WTC11 (cell line): ENCODE measurements around the gene KBTBD3. TPM values are rescaled to one million over a fixed set of nuclear protein-coding genes. Genes with fewer than 3 reads are reported as not detected.

Experiments used
- ATAC-seq: fragments of 200-7000 bp; cut with Tn5 transposase; 2 replicates; pipeline ENCODE4 v1.10.0; 2021; ENCODE audit warnings: mild to moderate bottlenecking, moderate library complexity
- CTCF ChIA-PET: fragments of 300-600 bp; sonication (Branson Sonifier 250); formaldehyde crosslinking; loops from one replicate; lab custom pipeline; 2021; ENCODE audit warnings: antibody characterized with exemption; lab: Charles Lee
- POLR2A ChIA-PET: fragments of 350-600 bp; sonication (Branson Sonifier 250); formaldehyde crosslinking; loops from one replicate; lab custom pipeline; 2021; ENCODE audit warnings: antibody characterized with exemption; lab: Charles Lee
- DNase-seq: peaks from one replicate; pipeline ENCODE4 v3.0.0; 2021; ENCODE audit warnings: low spot score
- H3K27ac Mint-ChIP-seq: 2 replicates; pipeline ENCODE4 v1.8.0; 2021; ENCODE audit warnings: mixed read lengths
- H3K27me3 Mint-ChIP-seq: 2 replicates; pipeline ENCODE4 v1.8.0; 2021; ENCODE audit warnings: low read depth, mild to moderate bottlenecking, moderate library complexity, mixed read lengths
- H3K36me3 Mint-ChIP-seq: 2 replicates; pipeline ENCODE4 v1.8.0; 2021; ENCODE audit warnings: mixed read lengths
- H3K4me1 Mint-ChIP-seq: 2 replicates; pipeline ENCODE4 v1.8.0; 2022; ENCODE audit warnings: mixed read lengths
- H3K4me3 Mint-ChIP-seq: 2 replicates; pipeline ENCODE4 v1.8.0; 2021; ENCODE audit warnings: mild to moderate bottlenecking, moderate library complexity, mixed read lengths
- H3K9me3 Mint-ChIP-seq: 2 replicates; pipeline ENCODE4 v1.8.0; 2021; ENCODE audit warnings: mixed read lengths
- CBFB ChIP-seq: sonication (generic); formaldehyde crosslinking; IDR thresholded peaks from 2 replicates; pipeline ENCODE4 v1.8.1; 2022; ENCODE audit warnings: mild to moderate bottlenecking, low read depth, missing genetic modification reagents
- CREB1 ChIP-seq: sonication (generic); formaldehyde crosslinking; IDR thresholded peaks from 2 replicates; pipeline ENCODE4 v1.8.0; 2023; ENCODE audit warnings: mild to moderate bottlenecking, missing genetic modification reagents
- CREM ChIP-seq: sonication (generic); formaldehyde crosslinking; IDR thresholded peaks from 2 replicates; pipeline ENCODE4 v1.8.1; 2022; ENCODE audit warnings: mild to moderate bottlenecking, missing genetic modification reagents, moderate library complexity
- E2F4 ChIP-seq: sonication (generic); formaldehyde crosslinking; IDR thresholded peaks from 2 replicates; pipeline ENCODE4 v1.8.1; 2022; ENCODE audit warnings: low read depth, mild to moderate bottlenecking, moderate library complexity, missing genetic modification reagents, borderline replicate concordance
- ESRRA ChIP-seq: sonication (generic); formaldehyde crosslinking; IDR thresholded peaks from 2 replicates; pipeline ENCODE4 v1.8.1; 2022; ENCODE audit warnings: mild to moderate bottlenecking, missing genetic modification reagents, borderline replicate concordance
- ETV6 ChIP-seq: sonication (generic); formaldehyde crosslinking; IDR thresholded peaks from 2 replicates; pipeline ENCODE4 v1.8.1; 2022; ENCODE audit warnings: mild to moderate bottlenecking, missing genetic modification reagents
- GABPB1 ChIP-seq: sonication (generic); formaldehyde crosslinking; IDR thresholded peaks from 2 replicates; pipeline ENCODE4 v1.8.1; 2023; ENCODE audit warnings: mild to moderate bottlenecking, missing genetic modification reagents
- HMGA2 ChIP-seq: fragments of 250-450 bp; sonication (Bioruptor Pico); IDR thresholded peaks from 2 replicates; pipeline ENCODE4 v1.4.0; 2021; ENCODE audit warnings: mild to moderate bottlenecking, moderate library complexity
- MYBL2 ChIP-seq: sonication (generic); formaldehyde crosslinking; IDR thresholded peaks from 2 replicates; pipeline ENCODE4 v1.8.1; 2023; ENCODE audit warnings: mild to moderate bottlenecking, moderate library complexity, missing genetic modification reagents
- OVOL2 ChIP-seq: fragments of 250-450 bp; sonication (Bioruptor Pico); IDR thresholded peaks from 2 replicates; pipeline ENCODE4 v1.9.0; 2021; ENCODE audit warnings: mild to moderate bottlenecking, borderline replicate concordance
- RORB ChIP-seq: fragments of 250-450 bp; sonication (Bioruptor Pico); IDR thresholded peaks from 2 replicates; pipeline ENCODE4 v1.9.0; 2021; ENCODE audit warnings: mild to moderate bottlenecking
- ZNF138 ChIP-seq: sonication (generic); formaldehyde crosslinking; conservative IDR thresholded peaks from 2 replicates; pipeline ENCODE4 v1.8.1; 2022; ENCODE audit warnings: mild to moderate bottlenecking, moderate library complexity, missing genetic modification reagents
- ZNF317 ChIP-seq: sonication (generic); formaldehyde crosslinking; IDR thresholded peaks from 2 replicates; pipeline ENCODE4 v1.8.1; 2023; ENCODE audit warnings: low read depth, mild to moderate bottlenecking, moderate library complexity, missing genetic modification reagents, borderline replicate concordance
- ZNF671 ChIP-seq: fragments of 250-450 bp; sonication (Bioruptor Pico); IDR thresholded peaks from 2 replicates; pipeline ENCODE4 v1.8.0; 2021; ENCODE audit warnings: mild to moderate bottlenecking
- total RNA-seq: library from RNA; stranded (reverse); gene quantifications from 3 replicates; pipeline ENCODE4 v1.2.3, GENCODE V29; 2021
- TF ChIP-seq, protein P1 (sequence below): fragments of 200-600 bp; IDR thresholded peaks from 2 replicates; pipeline ENCODE4 v1.8.0; 2022; ENCODE audit warnings: antibody characterized with exemption
- TF ChIP-seq, protein P2 (sequence below): sonication (generic); formaldehyde crosslinking; IDR thresholded peaks from 2 replicates; pipeline ENCODE4 v1.8.0; 2022; ENCODE audit warnings: mild to moderate bottlenecking, missing genetic modification reagents
- TF ChIP-seq, protein P3 (sequence below): sonication (generic); formaldehyde crosslinking; IDR thresholded peaks from 2 replicates; pipeline ENCODE4 v1.8.0; 2022; ENCODE audit warnings: mild to moderate bottlenecking, missing genetic modification reagents
- TF ChIP-seq, protein P4 (sequence below): sonication (generic); formaldehyde crosslinking; IDR thresholded peaks from 2 replicates; pipeline ENCODE4 v1.8.1; 2023; ENCODE audit warnings: mild to moderate bottlenecking, missing genetic modification reagents, moderate library complexity
- TF ChIP-seq, protein P5 (sequence below): sonication (generic); formaldehyde crosslinking; IDR thresholded peaks from 2 replicates; pipeline ENCODE4 v1.8.1; 2023; ENCODE audit warnings: mild to moderate bottlenecking, missing genetic modification reagents
- TF ChIP-seq, protein P6 (sequence below): sonication (generic); formaldehyde crosslinking; IDR thresholded peaks from 2 replicates; pipeline ENCODE4 v1.8.1; 2022; ENCODE audit warnings: low read depth, missing genetic modification reagents, borderline replicate concordance

Gene KBTBD3
- total RNA-seq, 1 experiment from 2014 or later: 4.1 TPM

DNA sequence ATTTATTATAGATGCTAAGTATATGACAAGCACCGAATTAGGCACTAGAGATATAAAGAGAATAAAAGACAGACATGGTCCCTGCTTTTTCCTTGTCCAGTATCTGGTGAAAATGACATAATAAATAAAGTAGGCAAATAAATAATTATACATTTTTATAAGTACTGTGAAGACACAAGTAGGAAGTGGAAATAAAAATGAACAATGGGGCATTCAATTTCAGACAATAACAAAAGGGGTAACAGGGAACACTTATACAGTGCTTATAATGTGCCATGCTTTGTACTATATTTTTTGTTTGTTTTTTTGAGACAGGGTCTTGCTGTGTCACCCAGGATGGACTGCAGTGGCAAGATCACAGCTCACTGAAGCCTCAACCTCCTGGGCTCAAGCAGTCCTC is 4.3 kb downstream of the KBTBD3 start (continued):
- TF ChIP-seq, protein P1, sequence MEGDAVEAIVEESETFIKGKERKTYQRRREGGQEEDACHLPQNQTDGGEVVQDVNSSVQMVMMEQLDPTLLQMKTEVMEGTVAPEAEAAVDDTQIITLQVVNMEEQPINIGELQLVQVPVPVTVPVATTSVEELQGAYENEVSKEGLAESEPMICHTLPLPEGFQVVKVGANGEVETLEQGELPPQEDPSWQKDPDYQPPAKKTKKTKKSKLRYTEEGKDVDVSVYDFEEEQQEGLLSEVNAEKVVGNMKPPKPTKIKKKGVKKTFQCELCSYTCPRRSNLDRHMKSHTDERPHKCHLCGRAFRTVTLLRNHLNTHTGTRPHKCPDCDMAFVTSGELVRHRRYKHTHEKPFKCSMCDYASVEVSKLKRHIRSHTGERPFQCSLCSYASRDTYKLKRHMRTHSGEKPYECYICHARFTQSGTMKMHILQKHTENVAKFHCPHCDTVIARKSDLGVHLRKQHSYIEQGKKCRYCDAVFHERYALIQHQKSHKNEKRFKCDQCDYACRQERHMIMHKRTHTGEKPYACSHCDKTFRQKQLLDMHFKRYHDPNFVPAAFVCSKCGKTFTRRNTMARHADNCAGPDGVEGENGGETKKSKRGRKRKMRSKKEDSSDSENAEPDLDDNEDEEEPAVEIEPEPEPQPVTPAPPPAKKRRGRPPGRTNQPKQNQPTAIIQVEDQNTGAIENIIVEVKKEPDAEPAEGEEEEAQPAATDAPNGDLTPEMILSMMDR: no peak
- TF ChIP-seq ZNF138 (CRISPR knock-in tag): no peak

DNA sequence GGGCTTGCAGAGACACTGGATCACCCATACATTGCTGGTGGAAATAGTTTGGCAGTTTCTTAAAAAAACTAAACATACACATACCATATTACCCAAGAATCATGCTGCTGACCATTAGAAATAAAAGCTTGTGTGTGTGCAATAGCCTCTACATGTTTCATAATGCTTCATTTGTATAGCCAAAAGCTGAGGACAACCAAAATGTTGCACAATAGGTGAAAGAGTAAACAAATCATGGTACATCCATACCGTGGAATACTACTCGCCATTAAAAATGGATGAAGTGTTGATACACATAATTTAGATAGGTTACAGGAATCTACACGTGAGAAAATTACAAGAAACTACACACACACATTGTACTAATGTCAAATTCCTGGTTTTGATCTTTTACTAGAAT is 6.5 kb downstream of the KBTBD3 start:
- Mint-ChIP-seq H3K36me3 (no peaks in the 10 kb centered on the region), H3K27ac (no peak overlapping the region)
- CTCF ChIA-PET: no interaction called here

GRCh38 chr11:106063009-106063408 is 14.1 kb downstream of the KBTBD3 start:
- Mint-ChIP-seq H3K27ac (no peak overlapping the region), H3K9me3 (no peaks in the 10 kb centered on the region), H3K4me3 (no peak overlapping the region), H3K4me1 (peaks cover 13% of the 10 kb centered on the region), H3K36me3 (no peaks in the 10 kb centered on the region), H3K27me3 (no peaks in the 10 kb centered on the region)
- CTCF ChIA-PET: no interaction called here
- POLR2A ChIA-PET: no interaction called here
- TF ChIP-seq, protein P2, sequence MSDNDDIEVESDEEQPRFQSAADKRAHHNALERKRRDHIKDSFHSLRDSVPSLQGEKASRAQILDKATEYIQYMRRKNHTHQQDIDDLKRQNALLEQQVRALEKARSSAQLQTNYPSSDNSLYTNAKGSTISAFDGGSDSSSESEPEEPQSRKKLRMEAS: no peak
- TF ChIP-seq ZNF138 (CRISPR knock-in tag): no peak
- TF ChIP-seq, protein P3, sequence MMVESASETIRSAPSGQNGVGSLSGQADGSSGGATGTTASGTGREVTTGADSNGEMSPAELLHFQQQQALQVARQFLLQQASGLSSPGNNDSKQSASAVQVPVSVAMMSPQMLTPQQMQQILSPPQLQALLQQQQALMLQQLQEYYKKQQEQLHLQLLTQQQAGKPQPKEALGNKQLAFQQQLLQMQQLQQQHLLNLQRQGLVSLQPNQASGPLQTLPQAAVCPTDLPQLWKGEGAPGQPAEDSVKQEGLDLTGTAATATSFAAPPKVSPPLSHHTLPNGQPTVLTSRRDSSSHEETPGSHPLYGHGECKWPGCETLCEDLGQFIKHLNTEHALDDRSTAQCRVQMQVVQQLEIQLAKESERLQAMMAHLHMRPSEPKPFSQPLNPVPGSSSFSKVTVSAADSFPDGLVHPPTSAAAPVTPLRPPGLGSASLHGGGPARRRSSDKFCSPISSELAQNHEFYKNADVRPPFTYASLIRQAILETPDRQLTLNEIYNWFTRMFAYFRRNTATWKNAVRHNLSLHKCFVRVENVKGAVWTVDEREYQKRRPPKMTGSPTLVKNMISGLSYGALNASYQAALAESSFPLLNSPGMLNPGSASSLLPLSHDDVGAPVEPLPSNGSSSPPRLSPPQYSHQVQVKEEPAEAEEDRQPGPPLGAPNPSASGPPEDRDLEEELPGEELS (CRISPR knock-in tag): no peak
- ATAC-seq: no peak
- no peak for DNase-seq

More for the DNA sequence above, 6.5 kb downstream of the KBTBD3 start:
- Mint-ChIP-seq H3K4me1 (peaks cover 4% of the 10 kb centered on the region), H3K9me3 (no peaks in the 10 kb centered on the region), H3K27me3 (no peaks in the 10 kb centered on the region)
- no peak for DNase-seq
- no peak for ATAC-seq
- POLR2A ChIA-PET: no interaction called here
- TF ChIP-seq OVOL2 (no peak), CREB1 (no peak), GABPB1 (peak; percentile 90), MYBL2 (CRISPR knock-in tag) (no peak), RORB (CRISPR knock-in tag) (no peak)
- TF ChIP-seq, protein P4, sequence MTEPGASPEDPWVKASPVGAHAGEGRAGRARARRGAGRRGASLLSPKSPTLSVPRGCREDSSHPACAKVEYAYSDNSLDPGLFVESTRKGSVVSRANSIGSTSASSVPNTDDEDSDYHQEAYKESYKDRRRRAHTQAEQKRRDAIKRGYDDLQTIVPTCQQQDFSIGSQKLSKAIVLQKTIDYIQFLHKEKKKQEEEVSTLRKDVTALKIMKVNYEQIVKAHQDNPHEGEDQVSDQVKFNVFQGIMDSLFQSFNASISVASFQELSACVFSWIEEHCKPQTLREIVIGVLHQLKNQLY (CRISPR knock-in tag): no peak
- TF ChIP-seq, protein P5, sequence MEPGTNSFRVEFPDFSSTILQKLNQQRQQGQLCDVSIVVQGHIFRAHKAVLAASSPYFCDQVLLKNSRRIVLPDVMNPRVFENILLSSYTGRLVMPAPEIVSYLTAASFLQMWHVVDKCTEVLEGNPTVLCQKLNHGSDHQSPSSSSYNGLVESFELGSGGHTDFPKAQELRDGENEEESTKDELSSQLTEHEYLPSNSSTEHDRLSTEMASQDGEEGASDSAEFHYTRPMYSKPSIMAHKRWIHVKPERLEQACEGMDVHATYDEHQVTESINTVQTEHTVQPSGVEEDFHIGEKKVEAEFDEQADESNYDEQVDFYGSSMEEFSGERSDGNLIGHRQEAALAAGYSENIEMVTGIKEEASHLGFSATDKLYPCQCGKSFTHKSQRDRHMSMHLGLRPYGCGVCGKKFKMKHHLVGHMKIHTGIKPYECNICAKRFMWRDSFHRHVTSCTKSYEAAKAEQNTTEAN (CRISPR knock-in tag): no peak
- TF ChIP-seq, all 79 proteins: peak for 1
- no peak overlapping the region for H3K4me3 Mint-ChIP-seq

GRCh38 chr11:106061954-106062949 is 14.9 kb downstream of the KBTBD3 start:
- POLR2A ChIA-PET: no interaction called here
- CTCF ChIA-PET: no interaction called here
- Mint-ChIP-seq H3K4me1 (peaks cover 13% of the 10 kb centered on the region), H3K27ac (no peak overlapping the region; the same call in 1 of the 2 replicates), H3K27me3 (no peaks in the 10 kb centered on the region), H3K36me3 (peaks cover 5% of the 10 kb centered on the region), H3K9me3 (no peaks in the 10 kb centered on the region), H3K4me3 (no peak overlapping the region)
- ATAC-seq (no peak), DNase-seq (no peak)
- TF ChIP-seq E2F4 (CRISPR knock-in tag) (no peak), ZNF317 (no peak), ZNF671 (CRISPR knock-in tag) (no peak), ETV6 (CRISPR knock-in tag) (no peak), HMGA2 (CRISPR knock-in tag) (no peak), RORB (CRISPR knock-in tag) (no peak), CREM (CRISPR knock-in tag) (no peak), ESRRA (no peak), CBFB (CRISPR knock-in tag) (no peak)
- TF ChIP-seq, protein P6, sequence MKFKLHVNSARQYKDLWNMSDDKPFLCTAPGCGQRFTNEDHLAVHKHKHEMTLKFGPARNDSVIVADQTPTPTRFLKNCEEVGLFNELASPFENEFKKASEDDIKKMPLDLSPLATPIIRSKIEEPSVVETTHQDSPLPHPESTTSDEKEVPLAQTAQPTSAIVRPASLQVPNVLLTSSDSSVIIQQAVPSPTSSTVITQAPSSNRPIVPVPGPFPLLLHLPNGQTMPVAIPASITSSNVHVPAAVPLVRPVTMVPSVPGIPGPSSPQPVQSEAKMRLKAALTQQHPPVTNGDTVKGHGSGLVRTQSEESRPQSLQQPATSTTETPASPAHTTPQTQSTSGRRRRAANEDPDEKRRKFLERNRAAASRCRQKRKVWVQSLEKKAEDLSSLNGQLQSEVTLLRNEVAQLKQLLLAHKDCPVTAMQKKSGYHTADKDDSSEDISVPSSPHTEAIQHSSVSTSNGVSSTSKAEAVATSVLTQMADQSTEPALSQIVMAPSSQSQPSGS (CRISPR knock-in tag): no peak
